Measurements from ENCODE around the gene ERCC3. TPM values are rescaled to one million over a fixed set of nuclear protein-coding genes. Genes with fewer than 3 reads are reported as not detected.
A peak's percentile ranks its signal among the peaks of the same experiment; 100 is the strongest.

The ERCC3 gene
- total RNA-seq, 1 donor from 2014 or later, result 45.1 TPM

GRCh38 chr2:127219171-127220070 is 74.5 kb downstream of the ERCC3 start:
- Mint-ChIP-seq H3K36me3 (ENCODE audit: low read depth, unreplicated experiment) (peaks cover 6% of the 10 kb centered on the region), H3K27ac (ENCODE audit: unreplicated experiment) (no peak overlapping the region)

DNA sequence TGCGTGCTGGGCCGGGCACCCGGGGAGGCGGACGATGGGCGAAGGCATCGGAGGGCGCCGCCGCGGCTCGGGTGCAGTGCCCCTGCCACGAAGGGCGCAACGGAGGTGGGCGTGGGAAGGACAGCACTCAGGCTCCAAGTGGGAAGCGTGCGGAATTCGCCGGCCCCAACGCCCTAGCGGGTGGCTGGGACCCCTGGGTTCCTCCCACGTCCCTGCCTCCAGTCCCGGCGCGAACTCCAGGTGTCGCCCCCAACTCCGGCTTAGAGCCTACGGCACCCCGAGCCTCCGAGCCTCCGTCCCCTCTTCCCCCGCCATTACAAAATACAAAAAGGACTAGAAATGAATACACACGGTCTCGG is 75.2 kb downstream of the ERCC3 start:
- Mint-ChIP-seq H3K9me3 (ENCODE audit: unreplicated experiment) (no peaks in the 10 kb centered on the region), H3K4me1 (ENCODE audit: unreplicated experiment) (peaks cover 24% of the 10 kb centered on the region), H3K27me3 (ENCODE audit: unreplicated experiment) (peaks cover 13% of the 10 kb centered on the region), H3K27ac (ENCODE audit: unreplicated experiment) (no peak overlapping the region), H3K4me3 (ENCODE audit: unreplicated experiment) (peak overlapping the region; percentile 96), H3K36me3 (ENCODE audit: low read depth, unreplicated experiment) (peaks cover 6% of the 10 kb centered on the region)
- no peak for TF ChIP-seq CTCF (IDR thresholded peaks at IDR 0.05; ENCODE audit: unreplicated experiment)
- DNase-seq (ENCODE audit: low spot score), result peak; percentile 16

More at GRCh38 chr2:127219171-127220070, 74.5 kb downstream of the ERCC3 start:
- H3K9me3 Mint-ChIP-seq (ENCODE audit: unreplicated experiment), result no peaks in the 10 kb centered on the region
- H3K4me3 Mint-ChIP-seq (ENCODE audit: unreplicated experiment), result peak overlapping the region; percentile 96
- peaks cover 13% of the 10 kb centered on the region for H3K27me3 Mint-ChIP-seq (ENCODE audit: unreplicated experiment)
- peaks cover 24% of the 10 kb centered on the region for H3K4me1 Mint-ChIP-seq (ENCODE audit: unreplicated experiment)
- no peak for TF ChIP-seq CTCF (IDR thresholded peaks at IDR 0.05; ENCODE audit: unreplicated experiment)
- DNase-seq (ENCODE audit: low spot score), result peak; percentile 62

DNA sequence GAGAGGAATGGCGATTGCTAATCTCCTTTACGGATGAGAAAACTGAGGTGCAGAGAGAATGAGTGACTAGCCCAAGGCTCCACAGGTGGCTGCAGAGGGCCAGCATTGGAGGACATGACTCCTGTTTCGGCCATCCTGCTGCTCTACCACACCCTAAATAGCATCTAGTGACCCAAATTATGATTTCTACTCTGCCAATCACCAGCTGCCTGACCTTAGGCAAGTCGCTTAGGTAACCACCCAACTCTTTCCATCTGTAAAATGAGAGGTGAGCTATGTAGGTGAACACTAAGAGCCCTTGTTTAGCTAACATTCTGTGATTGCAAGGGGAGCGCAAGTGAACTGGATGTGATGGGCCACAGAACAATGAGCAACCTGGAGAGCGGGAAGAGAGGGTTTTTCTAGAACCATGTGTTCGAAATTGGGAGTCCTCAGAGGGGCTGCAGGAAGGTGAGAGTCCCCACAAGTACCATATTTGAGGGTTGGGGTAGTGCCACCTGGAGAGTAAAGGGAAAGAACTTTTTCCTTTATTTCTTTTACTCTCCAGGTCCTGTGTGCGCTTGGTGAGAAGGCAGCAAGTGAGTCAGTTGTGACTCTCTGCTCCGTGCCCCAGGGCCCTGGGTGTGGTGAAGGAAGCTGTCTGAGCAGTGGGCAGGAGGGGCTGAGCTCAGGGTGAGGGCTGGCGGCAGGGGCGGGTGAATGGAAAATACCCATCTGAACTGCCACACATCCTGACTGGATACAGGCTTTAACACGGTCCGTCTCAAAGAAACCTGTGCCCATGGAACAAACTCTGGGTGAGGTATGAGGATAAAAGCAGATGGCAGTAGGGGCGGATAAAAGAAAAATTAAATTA is 76.2 kb downstream of the ERCC3 start:
- no peak for TF ChIP-seq CTCF (IDR thresholded peaks at IDR 0.05; ENCODE audit: unreplicated experiment)
- DNase-seq (ENCODE audit: low spot score), result no peak

GRCh38 chr2:127216593-127216992 is 77.4 kb downstream of the ERCC3 start:
- H3K27ac Mint-ChIP-seq (ENCODE audit: unreplicated experiment), result no peak overlapping the region
- H3K4me3 Mint-ChIP-seq (ENCODE audit: unreplicated experiment), result no peak overlapping the region
- DNase-seq (ENCODE audit: low spot score), result no peak
- no peak for TF ChIP-seq CTCF (IDR thresholded peaks at IDR 0.05; ENCODE audit: unreplicated experiment)
- peaks cover 13% of the 10 kb centered on the region for H3K27me3 Mint-ChIP-seq (ENCODE audit: unreplicated experiment)
- H3K9me3 Mint-ChIP-seq (ENCODE audit: unreplicated experiment), result no peaks in the 10 kb centered on the region
- H3K36me3 Mint-ChIP-seq (ENCODE audit: low read depth, unreplicated experiment), result peaks cover 6% of the 10 kb centered on the region
- H3K4me1 Mint-ChIP-seq (ENCODE audit: unreplicated experiment), result peaks cover 17% of the 10 kb centered on the region

More for the DNA sequence above, 76.2 kb downstream of the ERCC3 start:
- no peaks in the 10 kb centered on the region for H3K9me3 Mint-ChIP-seq (ENCODE audit: unreplicated experiment)
- H3K4me1 Mint-ChIP-seq (ENCODE audit: unreplicated experiment), result peaks cover 17% of the 10 kb centered on the region
- no peak overlapping the region for H3K27ac Mint-ChIP-seq (ENCODE audit: unreplicated experiment)
- peaks cover 6% of the 10 kb centered on the region for H3K36me3 Mint-ChIP-seq (ENCODE audit: low read depth, unreplicated experiment)
- peak overlapping the region; percentile 96 for H3K4me3 Mint-ChIP-seq (ENCODE audit: unreplicated experiment)
- peaks cover 13% of the 10 kb centered on the region for H3K27me3 Mint-ChIP-seq (ENCODE audit: unreplicated experiment)
